K562 (cell line): Measurements from ENCODE around the gene WIPF3. TPM values are rescaled to one million over a fixed set of nuclear protein-coding genes. Genes with fewer than 3 reads are reported as not detected.
A peak's percentile ranks its signal among the peaks of the same experiment; 100 is the strongest.

Experiments
- ATAC-seq: fragments of 200-7000 bp; cut with Tn5 transposase; 3 replicates; pipeline ENCODE4 v1.9.1; 2020; ENCODE audit warnings: moderate library complexity
- BruUV-seq: library from RNA; stranded (reverse); fragments of 400-500 nt; replicated peaks from 2 replicates; lab custom pipeline; 2021; lab: Mats Ljungman, UMichigan
- CTCF ChIA-PET: fragments of 300-600 bp; formaldehyde crosslinking; extraction: SDS; loops from one replicate; lab custom pipeline; 2021; ENCODE audit warnings: low intra/inter-chr PET ratio; lab: Yijun Ruan, JAX
- POLR2A ChIA-PET: fragments of 300-600, 350-650 bp; sonication (Branson Sonifier 250); formaldehyde crosslinking; extraction: SDS; loops from one replicate; lab custom pipeline; 2021; ENCODE audit warnings: antibody characterized with exemption, inconsistent platforms; lab: Yijun Ruan, JAX
- DNase-seq, 4 experiments: peaks; one replicate each; pipeline versions ENCODE4 v3.0.0 to v3.0.0-alpha.2; 2011 to 2018; ENCODE audit warnings: low spot score in 3 of 4, mixed read lengths in 3 of 4; ENCODE audit errors: extremely low read depth in 1 of 4
- FAIRE-seq: peaks from 2 replicates; lab custom pipeline; 2011; peaks lifted over from hg19 to GRCh38; lab: Jason Lieb, UNC
- H2AFZ ChIP-seq: 2 replicates; pipeline ENCODE4 v1.6.0; 2011; ENCODE audit warnings: low read depth, low read length, control low read depth, inconsistent platforms
- H3K27ac ChIP-seq: fragments of 200-600 bp; 3 replicates; pipeline ENCODE4 v1.8.0; 2011; ENCODE audit warnings: low read depth, mild to moderate bottlenecking, control low read depth, inconsistent platforms, low read length, moderate library complexity, mixed read lengths; ENCODE audit errors: extremely low read depth
- H3K27me3 ChIP-seq, 2 experiments: fragments of 300-600 bp in 1 of 2; 2 replicates in 1 of 2; 3 replicates in 1 of 2; pipeline versions ENCODE4 v1.6.0 to v1.8.0; 2011; ENCODE audit warnings: inconsistent platforms in 2 of 2, low read length in 2 of 2, mild to moderate bottlenecking in 1 of 2, mixed read lengths in 1 of 2, moderate library complexity in 1 of 2; ENCODE audit not compliant: control insufficient read depth in 2 of 2, insufficient read depth in 2 of 2
- H3K36me3 ChIP-seq: fragments of 300-600 bp; 3 replicates; pipeline ENCODE4 v1.8.0; 2011; ENCODE audit warnings: mild to moderate bottlenecking, low read length, inconsistent platforms; ENCODE audit not compliant: control insufficient read depth, insufficient read depth
- H3K4me1 ChIP-seq, 2 experiments: fragments of 200-600 bp in 1 of 2; replicated peaks in 1 of 2; 2 replicates in 1 of 2; 3 replicates in 1 of 2; pipeline versions ENCODE4 v1.5.1 to v1.8.0; 2011; ENCODE audit warnings: inconsistent platforms in 2 of 2, low read length in 2 of 2, mild to moderate bottlenecking in 1 of 2, mixed read lengths in 1 of 2, moderate library complexity in 1 of 2; ENCODE audit not compliant: control insufficient read depth in 2 of 2, insufficient read depth in 2 of 2
- H3K4me2 ChIP-seq: 2 replicates; pipeline ENCODE4 v1.6.1; 2011; ENCODE audit warnings: low read length, control low read depth, inconsistent platforms, mixed read lengths; ENCODE audit not compliant: insufficient read depth
- H3K4me3 ChIP-seq: fragments of 200-600 bp; sonication (generic), shearing (Covaris generic); 2 replicates; pipeline ENCODE4 v1.5.1; 2016; ENCODE audit warnings: control low read depth, inconsistent platforms
- H3K79me2 ChIP-seq: fragments of 200-600 bp; 3 replicates; pipeline ENCODE4 v1.8.0; 2011; ENCODE audit warnings: low read length, inconsistent platforms; ENCODE audit not compliant: control insufficient read depth, insufficient read depth
- H3K9ac ChIP-seq, 2 experiments: 2 replicates each; pipeline versions ENCODE4 v1.6.0 to v1.6.1; 2011; ENCODE audit warnings: low read depth in 2 of 2, low read length in 2 of 2, control low read depth in 1 of 2, inconsistent platforms in 1 of 2, mild to moderate bottlenecking in 1 of 2, mixed read lengths in 1 of 2; ENCODE audit not compliant: insufficient read depth in 1 of 2
- H3K9me1 ChIP-seq: one replicate; pipeline ENCODE4 v1.6.0; 2011; ENCODE audit warnings: inconsistent platforms, mild to moderate bottlenecking, low read length, moderate library complexity; ENCODE audit not compliant: control insufficient read depth, insufficient read depth
- H3K9me3 ChIP-seq: replicated peaks from 2 replicates; pipeline ENCODE4 v1.5.1; 2011; ENCODE audit warnings: low read depth, low read length, inconsistent platforms; ENCODE audit not compliant: control insufficient read depth, insufficient read depth
- H4K20me1 ChIP-seq: replicated peaks from 2 replicates; pipeline ENCODE4 v1.6.1; 2011; ENCODE audit warnings: low read length, inconsistent platforms, mixed read lengths; ENCODE audit not compliant: control insufficient read depth, insufficient read depth
- CHD4 ChIP-seq: fragments of 200-600 bp; sonication (generic); IDR thresholded peaks from 3 replicates; pipeline ENCODE4 v1.6.1; 2012; ENCODE audit warnings: low read depth, mild to moderate bottlenecking, mixed read lengths, low read length, inconsistent platforms; ENCODE audit not compliant: insufficient read depth, insufficient replicate concordance, poor library complexity, severe bottlenecking
- HMG20A ChIP-seq: fragments of 450-650 bp; formaldehyde crosslinking; conservative IDR thresholded peaks from 2 replicates; pipeline ENCODE4 v1.4.0; 2020; ENCODE audit warnings: mild to moderate bottlenecking, mixed read lengths
- NFATC3 ChIP-seq: fragments of 450-650 bp; IDR thresholded peaks from 2 replicates; pipeline ENCODE4 v1.6.1; 2017; ENCODE audit warnings: mild to moderate bottlenecking
- SRSF1 ChIP-seq: fragments of 200-400 bp; formaldehyde crosslinking; IDR thresholded peaks from 2 replicates; pipeline ENCODE4 v1.6.1; 2017; ENCODE audit warnings: mild to moderate bottlenecking, low read depth, low read length, moderate library complexity
- ZNF316 ChIP-seq: fragments of 450-650 bp; IDR thresholded peaks from 2 replicates; pipeline ENCODE4 v1.6.1; 2016
- ZNF75A ChIP-seq: fragments of 450-650 bp; formaldehyde crosslinking; IDR thresholded peaks from 2 replicates; pipeline ENCODE4 v1.4.0; 2020; ENCODE audit warnings: mild to moderate bottlenecking
- WGBS: fragments of 100-300 bp; shearing (Covaris generic); methylation state at CpG from one replicate; pipeline ENCODE4 v1.1.6; 2016; ENCODE audit warnings: low coverage, mixed read lengths; ENCODE audit not compliant: insufficient coverage; ENCODE audit errors: missing lambda C conversion rate; 5-methylcytosine and 5-hydroxymethylcytosine counted together
- in situ Hi-C: fragments of 300-500 bp; cut with MboI; formaldehyde crosslinking; loops from 4 replicates; pipeline ENCODE4 v1.15.0; 2018; ENCODE audit warnings: inconsistent platforms, mixed read lengths
- intact Hi-C: fragments of 100-400 bp; cut with micrococcal nuclease; formaldehyde crosslinking; loops from 2 replicates; pipeline ENCODE4 v1.14.2; 2022
- polyA plus RNA-seq, 8 experiments: library from polyadenylated mRNA; depleted of rRNA in 4 of 8; stranded (reverse) in 5 of 8; unstranded in 3 of 8; fragments of >200 nt; fragmentation: Nextera tagmentation in 2 of 8; fragmentation: Illumina TruSeq in 1 of 8; extraction: Ambion mirVana in 2 of 8; extraction: Trizol in 1 of 8; gene quantifications; 2 replicates each; pipeline versions ENCODE4 v1.2.1 to v1.2.3, GENCODE V29; 2011 to 2014; ENCODE audit warnings: inconsistent platforms in 1 of 8, missing spikeins in 1 of 8
- total RNA-seq, 7 experiments: library from RNA; depleted of rRNA in 6 of 7; stranded (reverse); fragments of >200 nt in 6 of 7; fragmentation: Illumina TruSeq in 2 of 7; extraction: Trizol in 2 of 7; gene quantifications; 2 replicates each; pipeline versions ENCODE4 v1.2.1 to v1.2.3, GENCODE V29; 2011 to 2021; ENCODE audit warnings: low replicate concordance in 1 of 7
- TF ChIP-seq, protein P1 (sequence below), 2 experiments: fragments of 200-800 bp in 1 of 2; sonication (Bioruptor generic) in 1 of 2; sonication (generic) in 1 of 2; formaldehyde crosslinking in 1 of 2; IDR thresholded peaks in 1 of 2; conservative IDR thresholded peaks in 1 of 2; 2 replicates each; pipeline versions ENCODE4 v1.5.0 to v1.6.1; 2016 to 2020; ENCODE audit warnings: missing compliant biosample characterization in 1 of 2, missing genetic modification characterization in 1 of 2, missing genetic modification reagents in 1 of 2
- TF ChIP-seq, protein P2 (sequence below): fragments of 450-650 bp; IDR thresholded peaks from 2 replicates; pipeline ENCODE4 v1.6.1; 2018; ENCODE audit warnings: mild to moderate bottlenecking, low read depth; ENCODE audit not compliant: partially characterized antibody
- TF ChIP-seq, protein P3 (sequence below): fragments of 450-650 bp; IDR thresholded peaks from 2 replicates; pipeline ENCODE4 v1.6.1; 2017; ENCODE audit warnings: antibody characterized with exemption
- TF ChIP-seq, protein P4 (sequence below): sonication (generic); formaldehyde crosslinking; IDR thresholded peaks from 2 replicates; pipeline ENCODE4 v1.8.1; 2023; ENCODE audit warnings: missing genetic modification reagents, mild to moderate bottlenecking, borderline replicate concordance

The WIPF3 gene
- total and polyA plus RNA-seq, 9 of the 15 experiments (the other 6 are each of a cell fraction or from before 2014, with no cell fraction given) = 0.18 to 3.2 (median 1.7) TPM

DNA sequence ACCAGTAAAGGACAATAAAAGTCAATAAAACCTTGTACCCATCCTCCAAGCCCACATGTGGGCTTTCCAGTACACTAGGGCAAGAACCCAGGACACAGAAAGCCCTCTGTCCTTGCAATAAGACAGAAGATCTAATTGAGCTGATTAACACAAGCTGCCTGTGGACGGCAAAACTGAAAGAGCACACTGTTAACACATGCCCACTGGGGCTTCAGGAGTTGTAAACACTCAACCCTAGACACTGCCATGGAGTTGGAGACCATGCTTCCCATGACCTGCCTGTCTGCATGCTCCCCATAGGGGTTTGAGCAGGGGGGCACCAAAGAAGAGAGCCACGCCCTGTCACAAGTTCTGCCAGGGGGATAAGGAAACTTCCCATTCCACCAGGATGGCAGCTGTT, 22.6 kb upstream of the WIPF3 start:
- intact Hi-C loops = no loop called here
- TF ChIP-seq ZNF75A (CRISPR knock-in tag) (no peak), ZNF316 (no peak), HMG20A (CRISPR knock-in tag) (no peak), SRSF1 (no peak), CHD4 (no peak), NFATC3 (no peak)
- TF ChIP-seq, protein P1, sequence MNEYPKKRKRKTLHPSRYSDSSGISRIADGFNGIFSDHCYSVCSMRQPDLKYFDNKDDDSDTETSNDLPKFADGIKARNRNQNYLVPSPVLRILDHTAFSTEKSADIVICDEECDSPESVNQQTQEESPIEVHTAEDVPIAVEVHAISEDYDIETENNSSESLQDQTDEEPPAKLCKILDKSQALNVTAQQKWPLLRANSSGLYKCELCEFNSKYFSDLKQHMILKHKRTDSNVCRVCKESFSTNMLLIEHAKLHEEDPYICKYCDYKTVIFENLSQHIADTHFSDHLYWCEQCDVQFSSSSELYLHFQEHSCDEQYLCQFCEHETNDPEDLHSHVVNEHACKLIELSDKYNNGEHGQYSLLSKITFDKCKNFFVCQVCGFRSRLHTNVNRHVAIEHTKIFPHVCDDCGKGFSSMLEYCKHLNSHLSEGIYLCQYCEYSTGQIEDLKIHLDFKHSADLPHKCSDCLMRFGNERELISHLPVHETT (CRISPR knock-in tag; conservative IDR thresholded peaks at IDR 0.05 in 1 of 2, IDR thresholded peaks at IDR 0.05 in 1 of 2) = no peak
- TF ChIP-seq, protein P2, sequence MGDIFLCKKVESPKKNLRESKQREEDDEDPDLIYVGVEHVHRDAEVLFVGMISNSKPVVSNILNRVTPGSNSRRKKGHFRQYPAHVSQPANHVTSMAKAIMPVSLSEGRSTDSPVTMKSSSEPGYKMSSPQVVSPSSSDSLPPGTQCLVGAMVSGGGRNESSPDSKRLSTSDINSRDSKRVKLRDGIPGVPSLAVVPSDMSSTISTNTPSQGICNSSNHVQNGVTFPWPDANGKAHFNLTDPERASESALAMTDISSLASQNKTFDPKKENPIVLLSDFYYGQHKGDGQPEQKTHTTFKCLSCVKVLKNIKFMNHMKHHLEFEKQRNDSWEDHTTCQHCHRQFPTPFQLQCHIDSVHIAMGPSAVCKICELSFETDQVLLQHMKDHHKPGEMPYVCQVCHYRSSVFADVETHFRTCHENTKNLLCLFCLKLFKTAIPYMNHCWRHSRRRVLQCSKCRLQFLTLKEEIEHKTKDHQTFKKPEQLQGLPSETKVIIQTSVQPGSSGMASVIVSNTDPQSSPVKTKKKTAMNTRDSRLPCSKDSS = no peak
- TF ChIP-seq, protein P3, sequence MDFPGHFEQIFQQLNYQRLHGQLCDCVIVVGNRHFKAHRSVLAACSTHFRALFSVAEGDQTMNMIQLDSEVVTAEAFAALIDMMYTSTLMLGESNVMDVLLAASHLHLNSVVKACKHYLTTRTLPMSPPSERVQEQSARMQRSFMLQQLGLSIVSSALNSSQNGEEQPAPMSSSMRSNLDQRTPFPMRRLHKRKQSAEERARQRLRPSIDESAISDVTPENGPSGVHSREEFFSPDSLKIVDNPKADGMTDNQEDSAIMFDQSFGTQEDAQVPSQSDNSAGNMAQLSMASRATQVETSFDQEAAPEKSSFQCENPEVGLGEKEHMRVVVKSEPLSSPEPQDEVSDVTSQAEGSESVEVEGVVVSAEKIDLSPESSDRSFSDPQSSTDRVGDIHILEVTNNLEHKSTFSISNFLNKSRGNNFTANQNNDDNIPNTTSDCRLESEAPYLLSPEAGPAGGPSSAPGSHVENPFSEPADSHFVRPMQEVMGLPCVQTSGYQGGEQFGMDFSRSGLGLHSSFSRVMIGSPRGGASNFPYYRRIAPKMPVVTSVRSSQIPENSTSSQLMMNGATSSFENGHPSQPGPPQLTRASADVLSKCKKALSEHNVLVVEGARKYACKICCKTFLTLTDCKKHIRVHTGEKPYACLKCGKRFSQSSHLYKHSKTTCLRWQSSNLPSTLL = no peak
- TF ChIP-seq, protein P4, sequence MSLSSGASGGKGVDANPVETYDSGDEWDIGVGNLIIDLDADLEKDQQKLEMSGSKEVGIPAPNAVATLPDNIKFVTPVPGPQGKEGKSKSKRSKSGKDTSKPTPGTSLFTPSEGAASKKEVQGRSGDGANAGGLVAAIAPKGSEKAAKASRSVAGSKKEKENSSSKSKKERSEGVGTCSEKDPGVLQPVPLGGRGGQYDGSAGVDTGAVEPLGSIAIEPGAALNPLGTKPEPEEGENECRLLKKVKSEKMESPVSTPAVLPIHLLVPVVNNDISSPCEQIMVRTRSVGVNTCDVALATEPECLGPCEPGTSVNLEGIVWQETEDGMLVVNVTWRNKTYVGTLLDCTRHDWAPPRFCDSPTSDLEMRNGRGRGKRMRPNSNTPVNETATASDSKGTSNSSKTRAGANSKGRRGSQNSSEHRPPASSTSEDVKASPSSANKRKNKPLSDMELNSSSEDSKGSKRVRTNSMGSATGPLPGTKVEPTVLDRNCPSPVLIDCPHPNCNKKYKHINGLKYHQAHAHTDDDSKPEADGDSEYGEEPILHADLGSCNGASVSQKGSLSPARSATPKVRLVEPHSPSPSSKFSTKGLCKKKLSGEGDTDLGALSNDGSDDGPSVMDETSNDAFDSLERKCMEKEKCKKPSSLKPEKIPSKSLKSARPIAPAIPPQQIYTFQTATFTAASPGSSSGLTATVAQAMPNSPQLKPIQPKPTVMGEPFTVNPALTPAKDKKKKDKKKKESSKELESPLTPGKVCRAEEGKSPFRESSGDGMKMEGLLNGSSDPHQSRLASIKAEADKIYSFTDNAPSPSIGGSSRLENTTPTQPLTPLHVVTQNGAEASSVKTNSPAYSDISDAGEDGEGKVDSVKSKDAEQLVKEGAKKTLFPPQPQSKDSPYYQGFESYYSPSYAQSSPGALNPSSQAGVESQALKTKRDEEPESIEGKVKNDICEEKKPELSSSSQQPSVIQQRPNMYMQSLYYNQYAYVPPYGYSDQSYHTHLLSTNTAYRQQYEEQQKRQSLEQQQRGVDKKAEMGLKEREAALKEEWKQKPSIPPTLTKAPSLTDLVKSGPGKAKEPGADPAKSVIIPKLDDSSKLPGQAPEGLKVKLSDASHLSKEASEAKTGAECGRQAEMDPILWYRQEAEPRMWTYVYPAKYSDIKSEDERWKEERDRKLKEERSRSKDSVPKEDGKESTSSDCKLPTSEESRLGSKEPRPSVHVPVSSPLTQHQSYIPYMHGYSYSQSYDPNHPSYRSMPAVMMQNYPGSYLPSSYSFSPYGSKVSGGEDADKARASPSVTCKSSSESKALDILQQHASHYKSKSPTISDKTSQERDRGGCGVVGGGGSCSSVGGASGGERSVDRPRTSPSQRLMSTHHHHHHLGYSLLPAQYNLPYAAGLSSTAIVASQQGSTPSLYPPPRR = no peak
- WGBS = 55% methylated on average over 2 of the region's 2 CpGs
- Histone ChIP-seq H3K36me3 (no peaks in the 10 kb centered on the region), H3K9me1 (no peaks in the 10 kb centered on the region), H2AFZ (peak overlapping the region; percentile 17; the same call in 1 of the 2 replicates), H3K27ac (no peak overlapping the region), H3K9me3 (no peaks in the 10 kb centered on the region), H3K4me2 (no peak overlapping the region), H3K27me3 (no peaks in the 10 kb centered on the region), H4K20me1 (no peaks in the 10 kb centered on the region), H3K4me3 (no peak overlapping the region), H3K9ac (no peak overlapping the region; a peak in 1 of 4 replicates), H3K79me2 (no peaks in the 10 kb centered on the region), H3K4me1 (no peaks in the 10 kb centered on the region; a peak in 1 of 5 replicates)
- ChIA-PET CTCF (no interaction called here), POLR2A (interaction anchor here (0.7 to 1.0 kb wide), 2 partner anchors 10 to 165 kb away, joined by 3 to 5 read pairs; no protein-coding TSS in a partner anchor)
- in situ Hi-C loops = no loop called here
- DNase-seq (no peak), FAIRE-seq (no peak), ATAC-seq (no peak)
- BruUV-seq = no TSS peak
